ENCODE measurements around the gene ANGPTL4. TPM values are rescaled to one million over a fixed set of nuclear protein-coding genes. Genes with fewer than 3 reads are reported as not detected.
A peak's percentile ranks its signal among the peaks of the same experiment; 100 is the strongest.
"Not testable (repeated sequence)": the region's sequence is repeated elsewhere in the genome, so short reads cannot be mapped to it uniquely, and the experiment has no call there.

Gene ANGPTL4
- total RNA-seq (under 1 TPM in 2 of 5 donors, not detected in 3; 0.18 to 0.19 TPM), total RNA-seq (0 to 0.19 (median 0) reads per million in 29 experiments)
- not detected for total RNA-seq (2013)

- Mint-ChIP-seq H3K4me1 (peaks cover 6 to 15% (median 12%) of the 10 kb centered on the region in 3 donors), H3K4me3 (peak within 1 kb of the TSS; percentile 71 to 87 (median 79)), H3K9me3 (no peaks in the 10 kb centered on the region), H3K36me3 (no peaks in the 10 kb centered on the region), H3K27ac (peak within 1 kb of the TSS in 1 of 2 donors; percentile 41), H3K27me3 (peaks cover 30 to 56% of the 10 kb centered on the region in 2 donors)
- ATAC-seq (replicated peaks in 1 of 4) = peak; percentile 76 to 88 (median 84)
- 3% methylated on average over 67 of the region's 81 CpGs for WGBS (ENCODE audit: insufficient coverage)
- H3K36me3 ChIP-seq (ENCODE audit: control insufficient read depth in 2 of 2, extremely low read depth in 1 of 2, insufficient read depth in 1 of 2, low read length in 1 of 2) = no peaks in the 10 kb centered on the region
- peak within 1 kb of the TSS; percentile 10 to 52 for H3K4me3 ChIP-seq (ENCODE audit: control insufficient read depth in 1 of 2, extremely low read depth in 1 of 2, low read length in 1 of 2)
- no peak within 1 kb of the TSS for H3K27ac ChIP-seq (ENCODE audit: low read length)
- H3K27me3 ChIP-seq (replicated peaks in 1 of 2; ENCODE audit: control insufficient read depth in 2 of 2, extremely low read depth in 1 of 2, insufficient read depth in 2 of 2, low read length in 1 of 2) = peaks cover 0 to 90% of the 10 kb centered on the region in 2 experiments
- CTCF ChIA-PET = no interaction called here
- H3K4me1 ChIP-seq (ENCODE audit: control insufficient read depth in 1 of 2, extremely low read depth in 1 of 2, insufficient read depth in 2 of 2, low read length in 2 of 2) = peaks cover 2 to 21% of the 10 kb centered on the region in 2 experiments
- peak in 27 of 35 experiments; percentile 5 to 53 (median 28) for DNase-seq
- POLR2A ChIA-PET = no interaction called here
- no peaks in the 10 kb centered on the region for H3K9me3 ChIP-seq
These were observed at the start of gene ANGPTL4 for GRCh38 chr19:8363803-8364771. ANGPTL4 (plus strand) TSS chr19:8364155; CDS start chr19:8364322, 167 bp downstream.

GRCh38 chr19:8314981-8315640 is 48.8 kb upstream of the ANGPTL4 start:
- H3K27ac Mint-ChIP-seq; H3K9me3 Mint-ChIP-seq; H3K9me3 ChIP-seq; H3K27me3 Mint-ChIP-seq; POLR2A ChIA-PET; H3K4me3 ChIP-seq (ENCODE audit: control insufficient read depth in 1 of 2, extremely low read depth in 1 of 2, low read length in 1 of 2); H3K4me3 Mint-ChIP-seq; DNase-seq; ATAC-seq (replicated peaks in 1 of 4); H3K27me3 ChIP-seq (replicated peaks in 1 of 2; ENCODE audit: control insufficient read depth in 2 of 2, extremely low read depth in 1 of 2, insufficient read depth in 2 of 2, low read length in 1 of 2); H3K27ac ChIP-seq (ENCODE audit: low read length); CTCF ChIA-PET: not testable (repeated sequence)
- 100% methylated on average over 4 of the region's 11 CpGs for WGBS (ENCODE audit: insufficient coverage)
- H3K36me3 ChIP-seq (ENCODE audit: control insufficient read depth in 2 of 2, extremely low read depth in 1 of 2, insufficient read depth in 1 of 2, low read length in 1 of 2) = peaks cover 5 to 53% of the 10 kb centered on the region in 2 donors
- Mint-ChIP-seq H3K4me1 (peaks cover 8 to 11% (median 10%) of the 10 kb centered on the region in 3 donors), H3K36me3 (peaks cover 11% of the 10 kb centered on the region)
- peaks cover 3 to 12% of the 10 kb centered on the region in 2 experiments for H3K4me1 ChIP-seq (ENCODE audit: control insufficient read depth in 1 of 2, extremely low read depth in 1 of 2, insufficient read depth in 2 of 2, low read length in 2 of 2)

- ChIA-PET POLR2A (no interaction called here), CTCF (interaction anchor here in 1 of 2 donors (0.6 kb wide), 1 partner anchor 21 kb away, joined by 6 read pairs; no protein-coding TSS in a partner anchor)
- no peaks in the 10 kb centered on the region for H3K27me3 Mint-ChIP-seq
- Histone ChIP-seq H3K4me3 (ENCODE audit: control insufficient read depth in 1 of 2, extremely low read depth in 1 of 2, low read length in 1 of 2) (no peak overlapping the region), H3K27me3 (replicated peaks in 1 of 2; ENCODE audit: control insufficient read depth in 2 of 2, extremely low read depth in 1 of 2, insufficient read depth in 2 of 2, low read length in 1 of 2) (no peaks in the 10 kb centered on the region), H3K36me3 (ENCODE audit: control insufficient read depth in 2 of 2, extremely low read depth in 1 of 2, insufficient read depth in 1 of 2, low read length in 1 of 2) (peaks cover 5 to 40% of the 10 kb centered on the region in 2 donors), H3K9me3 (no peaks in the 10 kb centered on the region), H3K27ac (ENCODE audit: low read length) (no peak overlapping the region), H3K4me1 (ENCODE audit: control insufficient read depth in 1 of 2, extremely low read depth in 1 of 2, insufficient read depth in 2 of 2, low read length in 2 of 2) (peaks cover 8 to 21% of the 10 kb centered on the region in 2 experiments)
- no peaks in the 10 kb centered on the region for H3K9me3 Mint-ChIP-seq
- 100% methylated on average over 3 of the region's 14 CpGs for WGBS (ENCODE audit: insufficient coverage)
- DNase-seq = no peak
- H3K27ac Mint-ChIP-seq = no peak overlapping the region
- ATAC-seq (replicated peaks in 1 of 4) = no peak
- peaks cover 16 to 20% (median 20%) of the 10 kb centered on the region in 3 donors for H3K4me1 Mint-ChIP-seq
- peaks cover 8% of the 10 kb centered on the region for H3K36me3 Mint-ChIP-seq
- H3K4me3 Mint-ChIP-seq = no peak overlapping the region
These were observed 47.4 kb upstream of the ANGPTL4 start for GRCh38 chr19:8316351-8317125.

GRCh38 chr19:8318835-8319234 is 45.1 kb upstream of the ANGPTL4 start:
- not testable (repeated sequence) for ATAC-seq (replicated peaks in 1 of 4); H3K27me3 Mint-ChIP-seq; H3K9me3 ChIP-seq; H3K27ac Mint-ChIP-seq; H3K4me3 ChIP-seq (ENCODE audit: control insufficient read depth in 1 of 2, extremely low read depth in 1 of 2, low read length in 1 of 2); H3K27ac ChIP-seq (ENCODE audit: low read length); H3K36me3 Mint-ChIP-seq; DNase-seq; H3K9me3 Mint-ChIP-seq; H3K27me3 ChIP-seq (replicated peaks in 1 of 2; ENCODE audit: control insufficient read depth in 2 of 2, extremely low read depth in 1 of 2, insufficient read depth in 2 of 2, low read length in 1 of 2)
- Mint-ChIP-seq H3K4me3 (peak overlapping the region in 2 of 3 donors; percentile 22 to 24), H3K4me1 (peaks cover 31 to 40% (median 38%) of the 10 kb centered on the region in 3 donors)
- CTCF ChIA-PET = interaction anchor here (0.7 kb wide), 3 partner anchors 18 to 374 kb away, joined by 3 to 6 read pairs (median 3); no protein-coding TSS in a partner anchor
- Histone ChIP-seq H3K4me1 (ENCODE audit: control insufficient read depth in 1 of 2, extremely low read depth in 1 of 2, insufficient read depth in 2 of 2, low read length in 2 of 2) (peaks cover 16 to 43% of the 10 kb centered on the region in 2 experiments), H3K36me3 (ENCODE audit: control insufficient read depth in 2 of 2, extremely low read depth in 1 of 2, insufficient read depth in 1 of 2, low read length in 1 of 2) (peaks cover 0 to 39% of the 10 kb centered on the region in 2 donors)
- 86% methylated on average over 2 of the region's 9 CpGs for WGBS (ENCODE audit: insufficient coverage)
- POLR2A ChIA-PET = interaction anchor here in 1 of 2 donors (0.6 kb wide), 1 partner anchor 126 kb away, joined by 9 read pairs; no protein-coding TSS in a partner anchor

GRCh38 chr19:8319807-8320520 is 44.0 kb upstream of the ANGPTL4 start:
- H3K4me1 Mint-ChIP-seq = peaks cover 31 to 44% (median 38%) of the 10 kb centered on the region in 3 donors
- no peaks in the 10 kb centered on the region for H3K27me3 Mint-ChIP-seq
- CTCF ChIA-PET = interaction anchor here in 1 of 2 donors (1.2 kb wide), 1 partner anchor 376 kb away, joined by 4 read pairs; the partner anchor contains the start of gene TIMM44

More at GRCh38 chr19:8319807-8320520, 44.0 kb upstream of the ANGPTL4 start:
- H3K4me3 ChIP-seq (ENCODE audit: control insufficient read depth in 1 of 2, extremely low read depth in 1 of 2, low read length in 1 of 2) = peak overlapping the region; percentile 78 to 94
- DNase-seq (no peak), ATAC-seq (replicated peaks in 1 of 4) (no peak)
- peak overlapping the region; percentile 95 to 97 for H3K27ac Mint-ChIP-seq
- POLR2A ChIA-PET = interaction anchor here in 1 of 2 donors (0.6 kb wide), 1 partner anchor 1446 kb away, joined by 3 read pairs; no protein-coding TSS in a partner anchor
- H3K36me3 ChIP-seq (ENCODE audit: control insufficient read depth in 2 of 2, extremely low read depth in 1 of 2, insufficient read depth in 1 of 2, low read length in 1 of 2) = peaks cover 7 to 34% of the 10 kb centered on the region in 2 donors
- peaks cover 8% of the 10 kb centered on the region for H3K36me3 Mint-ChIP-seq
- no peaks in the 10 kb centered on the region for H3K9me3 Mint-ChIP-seq
- no peaks in the 10 kb centered on the region for H3K9me3 ChIP-seq
- 89% methylated on average over 7 of the region's 19 CpGs for WGBS (ENCODE audit: insufficient coverage)
- peak overlapping the region; percentile 92 to 97 (median 94) for H3K4me3 Mint-ChIP-seq
- peaks cover 16 to 49% of the 10 kb centered on the region in 2 experiments for H3K4me1 ChIP-seq (ENCODE audit: control insufficient read depth in 1 of 2, extremely low read depth in 1 of 2, insufficient read depth in 2 of 2, low read length in 2 of 2)
- H3K27me3 ChIP-seq (replicated peaks in 1 of 2; ENCODE audit: control insufficient read depth in 2 of 2, extremely low read depth in 1 of 2, insufficient read depth in 2 of 2, low read length in 1 of 2) = no peaks in the 10 kb centered on the region
- peak overlapping the region; percentile 88 for H3K27ac ChIP-seq (ENCODE audit: low read length)

Measured in T-cell (primary cell).